Measurements from ENCODE around the gene NIPSNAP2. TPM values are rescaled to one million over a fixed set of nuclear protein-coding genes. Genes with fewer than 3 reads are reported as not detected.
"Not testable (repeated sequence)": the region's sequence is repeated elsewhere in the genome, so short reads cannot be mapped to it uniquely, and the experiment has no call there.

Gene NIPSNAP2
- total RNA-seq, 1 experiment from 2014 or later = 30.9 TPM

DNA sequence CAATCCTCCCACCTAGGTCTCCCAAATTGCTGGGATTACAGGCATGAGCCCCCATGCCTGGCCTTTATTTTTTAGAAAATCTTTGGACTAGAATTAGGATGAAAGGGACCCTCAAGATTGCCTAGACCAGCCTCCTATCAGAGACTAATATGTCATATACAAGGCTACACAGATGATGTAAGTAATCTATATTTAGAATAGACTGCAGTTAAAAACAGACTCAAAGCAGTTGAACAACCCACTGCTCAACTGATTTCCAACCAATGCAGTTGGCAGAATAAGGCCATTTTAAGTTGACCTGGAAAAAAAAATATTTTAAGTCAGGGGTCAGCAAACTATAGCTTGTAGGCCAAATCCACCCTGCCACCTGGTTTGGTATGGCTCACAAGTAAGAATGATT lies 59.1 kb downstream of the NIPSNAP2 start:
- Histone ChIP-seq H3K4me3 (no peak overlapping the region), H3K36me3 (peaks cover 15% of the 10 kb centered on the region), H3K9me3 (no peaks in the 10 kb centered on the region), H3K27me3 (no peaks in the 10 kb centered on the region)
- DNase-seq = no peak

DNA sequence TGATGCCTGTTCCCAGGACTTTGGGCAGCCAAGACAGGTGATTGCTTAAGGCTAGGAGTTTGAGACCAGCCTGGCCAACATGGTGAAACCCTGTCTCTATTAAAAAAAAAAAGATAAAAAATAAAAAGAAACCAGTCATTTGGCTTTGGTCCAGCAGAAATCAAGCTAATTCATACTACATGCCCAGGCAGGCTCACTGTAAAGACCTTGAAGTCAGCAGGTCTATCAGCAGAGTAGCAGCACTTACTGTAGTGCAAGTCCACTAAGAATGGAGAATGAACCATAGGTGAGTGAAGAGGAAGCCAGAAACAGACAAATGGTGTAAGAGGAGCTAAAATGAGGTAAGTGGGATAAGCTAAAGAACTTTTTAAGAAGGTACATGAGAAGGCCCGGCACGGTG lies 62.2 kb downstream of the NIPSNAP2 start:
- DNase-seq = no peak
- Histone ChIP-seq H3K27me3 (no peaks in the 10 kb centered on the region), H3K4me3 (no peak overlapping the region), H3K9me3 (no peaks in the 10 kb centered on the region), H3K36me3 (peaks cover 19% of the 10 kb centered on the region)

DNA sequence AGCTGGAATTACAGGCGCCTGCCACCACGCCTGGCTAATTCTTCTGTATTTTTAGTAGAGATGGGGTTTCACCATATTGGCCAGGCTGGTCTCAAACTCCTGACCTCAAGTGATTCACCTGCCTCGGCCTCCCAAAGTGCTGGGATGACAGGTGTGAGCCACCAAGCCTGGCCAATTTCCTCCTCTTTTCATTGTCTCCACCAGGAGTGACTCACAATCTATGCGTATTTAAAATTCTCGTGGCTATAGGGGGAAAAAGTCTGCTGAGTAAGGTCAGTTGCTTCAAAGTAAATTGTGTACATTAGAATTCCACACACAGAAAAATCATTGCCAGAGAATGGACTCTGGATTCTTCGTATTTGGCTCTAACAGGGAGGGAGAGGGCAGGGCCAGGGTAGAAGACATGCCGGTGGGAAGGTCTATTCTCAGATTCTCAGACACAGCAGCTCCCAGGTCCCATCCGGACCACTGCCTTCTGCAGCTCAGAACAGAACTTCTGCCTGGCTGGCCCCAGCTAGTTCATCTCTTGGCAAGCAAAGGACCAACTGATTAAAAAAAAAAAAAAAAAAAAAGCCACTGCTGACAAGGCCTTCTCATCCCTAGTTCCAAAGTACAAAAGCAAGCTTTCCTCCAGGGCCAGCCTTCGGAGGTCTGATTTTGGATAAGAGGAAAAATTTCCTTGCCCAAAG lies 64.7 kb downstream of the NIPSNAP2 start:
- Histone ChIP-seq H3K36me3 (peaks cover 24% of the 10 kb centered on the region), H3K9me3 (no peaks in the 10 kb centered on the region), H3K27me3 (no peaks in the 10 kb centered on the region), H3K4me3 (no peak overlapping the region)
- DNase-seq = peak; percentile 17

DNA sequence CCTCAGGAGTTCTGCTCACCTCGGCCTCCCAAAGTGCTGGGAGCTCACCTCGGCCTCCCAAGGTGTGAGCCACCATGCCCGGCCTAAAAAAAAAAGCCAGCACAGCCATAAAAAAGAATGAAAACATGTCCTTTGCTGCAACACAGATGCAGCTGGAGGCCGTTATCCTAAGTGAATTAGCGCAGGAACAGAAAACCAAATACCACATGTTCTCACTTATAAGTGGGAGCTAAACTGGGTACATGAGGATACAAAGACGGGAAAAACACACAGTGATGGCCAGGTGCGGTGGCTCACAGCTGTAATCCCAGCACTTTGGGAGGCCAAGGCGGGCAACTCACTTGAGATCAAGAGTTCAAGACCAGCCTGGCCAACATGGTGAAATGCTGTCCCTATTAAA lies 66.0 kb downstream of the NIPSNAP2 start:
- Histone ChIP-seq H3K4me3 (no peak overlapping the region), H3K27me3 (no peaks in the 10 kb centered on the region), H3K36me3 (peaks cover 24% of the 10 kb centered on the region), H3K9me3 (no peaks in the 10 kb centered on the region)
- no peak for DNase-seq

DNA sequence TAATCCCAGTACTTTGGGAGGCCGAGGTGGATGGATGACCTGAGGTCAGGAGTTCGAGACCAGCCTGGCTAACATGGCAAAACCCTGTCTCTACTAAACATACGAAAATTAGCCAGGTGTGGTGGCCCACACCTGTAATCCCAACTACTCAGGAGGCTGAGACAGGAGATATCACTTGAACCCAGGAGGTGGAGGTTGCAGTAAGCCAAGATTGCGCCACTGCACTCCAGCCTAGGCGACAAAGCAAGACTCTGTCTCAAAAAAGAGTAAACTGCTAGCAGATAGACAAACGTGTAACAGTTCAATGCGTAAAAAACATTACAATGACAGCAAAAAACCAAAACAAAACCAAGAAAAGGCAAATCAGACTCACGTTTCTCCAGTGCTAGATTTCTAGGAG lies 67.2 kb downstream of the NIPSNAP2 start:
- DNase-seq, H3K4me3 ChIP-seq, H3K27me3 ChIP-seq, H3K9me3 ChIP-seq: not testable (repeated sequence)
- peaks cover 20% of the 10 kb centered on the region for H3K36me3 ChIP-seq

DNA sequence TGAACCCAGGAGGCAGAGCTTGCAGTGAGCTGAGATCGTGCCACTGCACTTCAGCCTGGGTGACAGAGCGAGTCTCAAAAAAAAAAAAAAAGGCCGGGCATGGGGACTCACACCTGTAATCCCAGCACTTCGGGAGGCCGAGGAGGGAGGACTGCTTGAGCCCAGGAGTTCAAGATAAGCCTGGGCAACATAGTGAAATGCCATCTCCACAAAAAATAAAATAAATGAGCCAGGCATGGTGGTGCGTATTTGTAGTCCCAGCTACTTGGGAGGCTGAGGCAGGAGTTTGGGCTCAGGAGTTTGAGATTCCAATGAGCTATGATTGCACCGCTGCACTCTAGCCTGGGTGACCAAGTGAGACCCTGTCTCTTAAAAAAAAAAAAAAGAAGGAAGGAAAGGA lies 68.2 kb downstream of the NIPSNAP2 start:
- H3K36me3 ChIP-seq = peaks cover 20% of the 10 kb centered on the region
- not testable (repeated sequence) for H3K4me3 ChIP-seq, H3K27me3 ChIP-seq, DNase-seq, H3K9me3 ChIP-seq

DNA sequence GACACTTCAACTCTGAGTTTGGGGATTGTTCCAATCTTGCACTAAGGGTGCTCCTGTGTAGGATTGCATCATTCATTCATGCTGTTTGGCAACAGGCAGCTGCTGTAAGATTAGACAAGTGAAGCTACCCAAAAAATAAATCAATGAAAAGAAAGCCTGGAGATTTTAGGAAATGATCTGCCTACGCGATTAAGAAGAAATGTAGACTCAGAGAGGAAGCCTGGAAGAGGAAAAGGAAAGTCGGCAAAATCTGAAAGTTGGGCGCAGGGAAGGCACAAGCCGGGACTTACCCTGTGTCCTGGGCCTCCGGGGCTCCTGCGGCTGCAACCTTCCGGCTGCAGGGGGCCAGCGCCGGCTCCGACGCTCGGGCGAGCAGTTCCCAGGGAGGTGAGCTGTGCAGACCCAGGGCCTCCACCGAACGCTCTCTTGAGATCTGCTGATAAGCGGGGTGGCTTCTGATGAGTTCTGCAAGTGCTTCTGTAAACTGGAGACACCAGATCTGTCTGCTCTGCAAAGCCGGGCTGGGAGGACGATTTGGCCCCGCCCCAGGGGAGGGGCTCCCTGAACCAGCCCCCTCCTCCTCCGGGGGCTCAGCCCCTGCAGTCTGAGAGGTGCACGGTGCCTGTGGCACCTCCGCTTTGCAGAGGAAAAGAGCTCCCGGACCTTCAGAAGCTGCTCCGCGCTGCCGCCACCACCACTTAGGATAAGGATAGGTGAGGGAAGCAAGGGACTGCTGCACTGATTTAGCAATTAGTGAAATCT lies 69.5 kb downstream of the NIPSNAP2 start:
- no peaks in the 10 kb centered on the region for H3K9me3 ChIP-seq
- peak; percentile 58 for DNase-seq
- peaks cover 13% of the 10 kb centered on the region for H3K36me3 ChIP-seq
- peak overlapping the region; percentile 57 for H3K4me3 ChIP-seq
- no peaks in the 10 kb centered on the region for H3K27me3 ChIP-seq

DNA sequence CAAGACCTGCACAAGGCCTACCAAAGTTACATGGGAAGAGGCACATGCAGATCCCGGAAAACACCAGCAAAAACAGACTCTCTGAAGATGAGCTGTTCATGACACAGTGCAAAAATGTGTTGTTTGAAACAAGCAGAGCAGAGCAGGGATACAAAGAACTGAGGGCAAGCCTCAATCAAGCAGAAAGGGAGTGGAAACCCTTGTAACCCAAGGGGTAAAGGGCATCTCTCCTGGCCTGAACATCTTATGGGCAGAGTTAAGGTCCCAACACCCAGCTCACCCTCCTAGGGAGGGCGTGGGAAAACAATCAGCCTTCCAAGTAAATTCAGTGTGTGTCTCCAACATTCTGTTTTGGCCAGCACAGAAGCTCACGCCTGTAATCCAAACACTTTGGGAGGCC lies 76.3 kb downstream of the NIPSNAP2 start:
- no peaks in the 10 kb centered on the region for H3K27me3 ChIP-seq
- no peaks in the 10 kb centered on the region for H3K9me3 ChIP-seq
- no peak for DNase-seq
- H3K4me3 ChIP-seq = no peak overlapping the region
- no peaks in the 10 kb centered on the region for H3K36me3 ChIP-seq

DNA sequence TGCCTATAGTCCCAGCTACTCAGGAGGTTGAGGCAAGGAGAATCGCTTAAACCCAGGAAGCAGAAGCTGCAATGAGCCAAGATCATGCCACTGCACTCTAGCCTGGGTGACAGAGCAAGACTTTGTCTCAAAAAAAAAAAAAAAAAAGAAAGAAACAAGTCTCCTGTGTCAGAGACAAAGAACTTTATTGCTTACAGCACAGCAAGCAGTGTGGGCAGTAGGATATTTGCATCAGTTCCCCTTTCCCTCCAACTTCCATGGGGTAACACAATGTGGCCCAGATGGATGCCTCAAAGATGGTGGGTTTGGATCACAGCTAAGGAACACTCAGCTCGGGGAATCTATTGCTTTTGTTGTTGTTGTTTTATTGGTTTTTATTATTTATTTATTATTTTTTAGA lies 81.4 kb downstream of the NIPSNAP2 start:
- H3K9me3 ChIP-seq, H3K27me3 ChIP-seq, DNase-seq, H3K36me3 ChIP-seq, H3K4me3 ChIP-seq: not testable (repeated sequence)

DNA sequence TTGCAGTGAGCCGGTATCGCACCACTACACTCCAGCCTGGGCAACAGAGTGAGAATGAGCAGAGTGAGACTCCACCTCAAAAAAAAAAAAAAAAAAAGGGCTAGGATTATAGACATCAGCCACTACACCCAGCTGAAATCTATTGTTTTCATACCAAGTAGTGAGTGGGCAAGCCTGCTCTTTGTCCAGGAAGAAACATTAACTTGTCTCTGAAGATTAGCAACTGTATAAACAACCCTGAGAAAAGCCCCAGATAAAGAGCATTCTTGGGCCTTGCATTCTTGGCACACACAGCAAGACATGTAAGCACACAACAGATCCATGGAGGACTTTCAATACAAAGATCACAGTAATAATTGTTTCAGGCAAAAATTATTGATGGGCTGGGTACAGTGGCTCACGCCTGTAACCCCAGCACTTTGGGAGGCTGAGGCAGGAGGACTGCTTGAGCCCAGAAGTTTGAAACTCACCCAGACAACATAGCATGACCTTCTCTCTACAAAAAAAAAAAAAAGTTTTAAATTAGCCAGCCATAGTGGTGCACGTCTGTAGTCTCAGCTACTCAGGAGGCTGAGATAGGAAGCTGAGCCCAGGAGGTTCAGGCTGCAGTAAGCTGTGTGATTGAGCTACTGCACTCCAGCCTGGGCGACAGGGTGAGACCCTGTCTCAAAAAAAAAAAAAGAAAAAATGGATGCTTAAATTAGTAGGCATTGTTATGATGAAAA lies 82.5 kb downstream of the NIPSNAP2 start:
- no peaks in the 10 kb centered on the region for H3K27me3 ChIP-seq
- H3K4me3 ChIP-seq = no peak overlapping the region
- DNase-seq = peak; percentile 56
- peaks cover 4% of the 10 kb centered on the region for H3K36me3 ChIP-seq
- no peaks in the 10 kb centered on the region for H3K9me3 ChIP-seq

DNA sequence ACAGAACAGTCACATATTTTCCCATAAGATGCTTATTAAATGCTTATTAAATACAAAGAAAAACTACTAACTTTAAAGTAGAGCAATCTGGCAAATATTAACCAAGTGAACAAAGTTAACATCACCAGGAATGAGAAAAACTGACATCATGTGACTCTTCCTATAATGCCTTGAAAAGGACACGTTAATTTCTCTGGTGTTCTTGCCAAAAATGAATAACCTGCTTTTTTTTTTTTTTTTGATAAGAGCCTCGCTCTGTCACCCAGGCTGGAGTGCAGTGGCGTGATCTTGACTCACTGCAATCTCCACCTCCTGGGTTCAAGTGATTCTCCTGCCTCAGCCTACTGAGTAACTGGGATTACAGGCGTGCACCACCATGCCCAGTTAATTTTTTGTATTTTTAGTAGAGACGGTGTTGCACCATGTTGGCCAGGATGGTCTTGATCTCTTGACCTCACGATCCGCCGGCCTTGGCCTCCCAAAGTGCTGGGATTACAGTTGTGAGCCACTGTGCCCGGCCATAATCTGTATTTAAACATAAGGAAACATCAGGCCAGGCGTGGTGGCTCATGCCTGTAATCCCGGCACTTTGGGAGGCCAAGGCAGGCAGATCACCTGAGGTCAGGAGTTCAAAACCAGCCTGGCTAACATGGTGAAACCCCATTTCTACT lies 83.2 kb downstream of the NIPSNAP2 start:
- not testable (repeated sequence) for H3K9me3 ChIP-seq, H3K4me3 ChIP-seq, DNase-seq, H3K27me3 ChIP-seq, H3K36me3 ChIP-seq

DNA sequence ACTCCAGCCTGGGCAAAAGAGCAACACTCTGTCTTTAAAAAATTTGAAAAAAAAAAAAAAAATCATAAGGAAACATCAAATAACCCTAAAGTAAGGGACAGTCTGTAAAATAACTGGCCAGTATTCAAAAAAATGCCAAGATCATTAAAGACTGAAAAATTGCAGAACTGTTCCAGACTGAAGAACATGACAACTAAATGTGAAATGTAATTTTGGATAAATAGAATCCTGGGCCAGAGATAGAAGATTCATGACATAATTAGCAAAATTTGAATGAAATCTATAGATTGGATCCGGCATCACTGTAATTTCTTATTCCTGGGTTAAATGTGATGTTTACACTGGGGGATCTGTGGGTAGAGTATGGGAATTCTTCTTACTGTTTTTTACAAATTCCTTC lies 83.9 kb downstream of the NIPSNAP2 start:
- H3K4me3 ChIP-seq = no peak overlapping the region

DNA sequence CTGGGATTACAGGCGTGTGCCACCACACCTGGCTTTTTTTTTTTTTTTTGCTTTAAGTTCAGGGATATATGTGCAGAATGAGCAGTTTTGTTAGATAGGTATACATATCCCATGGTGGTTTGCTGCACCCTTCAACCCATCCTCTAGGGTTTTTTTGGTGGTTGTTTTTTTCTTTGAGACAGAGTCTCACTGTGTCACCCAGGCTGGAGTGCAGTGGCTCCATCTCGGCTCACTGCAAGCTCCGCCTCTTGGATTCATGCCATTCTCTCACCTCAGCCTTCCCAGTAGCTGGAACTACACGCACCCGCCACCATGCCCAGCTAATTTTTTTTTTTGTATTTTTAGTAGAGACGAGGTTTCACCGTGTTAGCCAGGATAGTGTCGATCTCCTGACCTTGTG lies 84.4 kb downstream of the NIPSNAP2 start:
- not testable (repeated sequence) for H3K4me3 ChIP-seq, H3K27me3 ChIP-seq, H3K9me3 ChIP-seq, DNase-seq
- H3K36me3 ChIP-seq = peaks cover 20% of the 10 kb centered on the region

More for the DNA sequence above, 83.9 kb downstream of the NIPSNAP2 start:
- DNase-seq = no peak
- H3K36me3 ChIP-seq = peaks cover 15% of the 10 kb centered on the region
- no peaks in the 10 kb centered on the region for H3K27me3 ChIP-seq
- no peaks in the 10 kb centered on the region for H3K9me3 ChIP-seq

Other genes starting within 250 kb of the NIPSNAP2 start
- gene SEPTIN14, start 101.8 kb upstream of the NIPSNAP2 start, total RNA-seq (2014; rRNA removed; shearing (Covaris generic); ENCODE audit: low replicate concordance) = not detected in 2 replicates
- 0.79 and 3.9 TPM in 2 replicates for gene ZNF713, start 77.1 kb upstream of the NIPSNAP2 start, total RNA-seq (2014; rRNA removed; shearing (Covaris generic); ENCODE audit: low replicate concordance)
- gene MRPS17, start 12.7 kb upstream of the NIPSNAP2 start, total RNA-seq (2014; rRNA removed; shearing (Covaris generic); ENCODE audit: low replicate concordance) = 24.5 and 28.3 TPM in 2 replicates
- 51.9 and 125 TPM in 2 replicates for gene PSPH, start 86.9 kb downstream of the NIPSNAP2 start, total RNA-seq (2014; rRNA removed; shearing (Covaris generic); ENCODE audit: low replicate concordance)
- gene CCT6A, start 87.2 kb downstream of the NIPSNAP2 start, total RNA-seq (2014; rRNA removed; shearing (Covaris generic); ENCODE audit: low replicate concordance) = 421 and 698 TPM in 2 replicates
- 99.8 and 154 TPM in 2 replicates for gene SUMF2, start 99.7 kb downstream of the NIPSNAP2 start, total RNA-seq (2014; rRNA removed; shearing (Covaris generic); ENCODE audit: low replicate concordance)
- 5.5 TPM in 1 of 2 replicates, not detected in the other for gene PHKG1, start 128.4 kb downstream of the NIPSNAP2 start, total RNA-seq (2014; rRNA removed; shearing (Covaris generic); ENCODE audit: low replicate concordance)
- gene CHCHD2, start 141.9 kb downstream of the NIPSNAP2 start, total RNA-seq (2014; rRNA removed; shearing (Covaris generic); ENCODE audit: low replicate concordance) = 797 and 882 TPM in 2 replicates
- gene NUPR2, start 151.8 kb downstream of the NIPSNAP2 start, total RNA-seq (2014; rRNA removed; shearing (Covaris generic); ENCODE audit: low replicate concordance) = not detected in 2 replicates